GM13976 (cell line): ENCODE data around the gene LPP.

Experiments used
- DNase-seq: peaks from one replicate; pipeline ENCODE4 v3.0.0; 2012; ENCODE audit warnings: low spot score
- in situ Hi-C: fragments of 300-500 bp; cut with MboI; formaldehyde crosslinking; loops from one replicate; pipeline ENCODE4 v1.12.0; 2022; ENCODE audit warnings: low sequenced_read_pairs, mixed read lengths, inconsistent platforms; ENCODE audit not compliant: unreplicated experiment
- TF ChIP-seq, protein P1 (sequence below): IDR thresholded peaks from 2 replicates; pipeline ENCODE4 v1.5.1; 2012; ENCODE audit warnings: borderline replicate concordance, mild to moderate bottlenecking; ENCODE audit not compliant: insufficient read depth; ENCODE audit errors: extremely low read depth, missing control alignments, control extremely low read depth

The LPP gene

DNA sequence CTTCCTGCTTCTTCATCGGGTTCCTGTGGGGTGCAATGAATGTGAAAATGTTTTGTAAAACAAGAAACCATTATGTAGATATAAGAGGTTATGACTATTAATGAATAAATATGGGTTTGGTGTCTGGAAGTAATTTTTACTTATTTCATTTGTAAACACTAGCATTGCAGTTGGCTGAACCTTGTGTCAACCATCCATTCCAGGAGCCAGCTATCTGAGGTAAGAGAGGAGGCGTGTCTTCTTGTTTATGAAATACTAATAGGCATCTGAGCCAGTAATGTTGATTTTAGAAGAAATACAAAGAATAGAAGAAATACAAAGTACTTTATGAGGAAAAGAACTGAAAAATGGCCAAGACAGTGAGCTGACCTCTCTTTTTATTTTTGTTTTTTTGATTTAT is 187.5 kb downstream of the LPP start:
- in situ Hi-C loops: no loop called here

DNA sequence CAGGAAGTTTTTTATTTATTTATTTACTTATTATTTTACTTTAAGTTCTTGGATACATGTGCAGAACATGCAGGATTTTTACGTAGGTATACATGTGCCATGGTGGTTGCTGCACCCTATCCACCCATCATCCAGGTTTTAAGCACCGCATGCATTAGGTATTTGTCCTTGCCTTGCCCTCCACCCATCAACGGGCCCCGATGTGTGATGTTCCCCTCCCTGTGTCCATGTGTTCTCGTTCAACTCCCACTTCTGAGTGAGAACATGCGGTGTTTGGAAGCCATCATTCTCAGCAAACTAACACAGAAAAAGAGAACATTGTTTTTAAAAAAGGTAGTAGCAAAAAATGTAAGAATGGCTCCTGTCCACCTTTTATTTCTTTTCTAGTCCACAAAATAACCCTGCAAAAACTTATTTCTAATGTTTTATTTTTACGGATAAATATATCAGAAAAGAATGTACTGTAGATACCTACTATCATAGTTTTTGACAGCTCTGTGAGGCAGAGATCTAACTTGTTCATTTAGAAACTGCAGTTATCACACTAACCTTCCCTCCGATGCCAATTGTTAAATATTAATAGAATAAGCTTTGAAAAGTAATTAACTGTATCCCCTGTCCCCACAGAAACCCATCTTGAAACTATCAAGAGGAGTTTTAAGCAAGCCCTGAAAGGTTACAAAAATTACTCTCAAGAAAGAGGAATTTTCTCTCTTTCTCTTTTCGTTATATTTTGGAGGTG is 189.2 kb downstream of the LPP start:
- TF ChIP-seq, protein P1, sequence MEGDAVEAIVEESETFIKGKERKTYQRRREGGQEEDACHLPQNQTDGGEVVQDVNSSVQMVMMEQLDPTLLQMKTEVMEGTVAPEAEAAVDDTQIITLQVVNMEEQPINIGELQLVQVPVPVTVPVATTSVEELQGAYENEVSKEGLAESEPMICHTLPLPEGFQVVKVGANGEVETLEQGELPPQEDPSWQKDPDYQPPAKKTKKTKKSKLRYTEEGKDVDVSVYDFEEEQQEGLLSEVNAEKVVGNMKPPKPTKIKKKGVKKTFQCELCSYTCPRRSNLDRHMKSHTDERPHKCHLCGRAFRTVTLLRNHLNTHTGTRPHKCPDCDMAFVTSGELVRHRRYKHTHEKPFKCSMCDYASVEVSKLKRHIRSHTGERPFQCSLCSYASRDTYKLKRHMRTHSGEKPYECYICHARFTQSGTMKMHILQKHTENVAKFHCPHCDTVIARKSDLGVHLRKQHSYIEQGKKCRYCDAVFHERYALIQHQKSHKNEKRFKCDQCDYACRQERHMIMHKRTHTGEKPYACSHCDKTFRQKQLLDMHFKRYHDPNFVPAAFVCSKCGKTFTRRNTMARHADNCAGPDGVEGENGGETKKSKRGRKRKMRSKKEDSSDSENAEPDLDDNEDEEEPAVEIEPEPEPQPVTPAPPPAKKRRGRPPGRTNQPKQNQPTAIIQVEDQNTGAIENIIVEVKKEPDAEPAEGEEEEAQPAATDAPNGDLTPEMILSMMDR: no peak
- in situ Hi-C loops: no loop called here

More for the DNA sequence above, 187.5 kb downstream of the LPP start:
- TF ChIP-seq, protein P1: no peak
- no peak for DNase-seq

DNA sequence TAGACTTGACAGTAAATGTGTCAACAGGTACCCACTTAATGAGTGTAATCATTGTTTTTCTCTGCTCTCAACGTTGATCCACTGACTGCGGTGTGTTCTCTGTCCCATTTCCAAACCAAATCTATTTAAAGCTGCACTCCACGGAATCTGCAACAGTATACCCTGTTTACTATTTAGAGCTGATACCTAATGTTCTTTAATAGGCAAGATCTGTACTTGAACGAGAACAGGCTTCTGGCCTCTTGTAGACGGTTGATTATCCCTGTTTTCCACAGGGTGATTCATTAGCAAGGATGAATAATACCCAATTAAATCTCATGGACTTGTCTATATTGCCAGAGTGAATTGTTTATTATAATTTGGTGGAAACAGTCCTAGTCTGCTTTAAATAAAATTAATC is 189.9 kb downstream of the LPP start:
- TF ChIP-seq, protein P1: no peak
- DNase-seq: no peak
- in situ Hi-C loops: no loop called here

More for the DNA sequence above, 189.2 kb downstream of the LPP start:
- no peak for DNase-seq

DNA sequence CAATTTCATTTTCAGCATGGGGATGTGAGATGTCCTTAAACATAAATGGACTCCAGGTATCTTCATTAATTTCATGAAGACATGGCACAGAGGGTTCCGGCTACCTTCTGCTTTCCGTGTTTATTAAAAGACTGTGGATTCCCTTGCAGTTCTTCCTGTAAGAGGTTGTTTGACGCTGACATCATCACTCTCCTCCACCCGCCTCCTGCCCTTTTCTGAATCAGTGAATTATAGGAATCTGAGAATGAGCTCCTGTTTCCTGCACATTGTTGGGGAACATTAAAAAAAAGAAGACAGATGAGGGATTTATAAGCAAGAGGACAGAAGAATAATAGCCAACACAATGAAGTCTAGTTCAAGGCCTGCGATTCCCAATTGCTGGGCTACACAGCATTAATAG is 191.3 kb downstream of the LPP start:
- in situ Hi-C loops: no loop called here
- no peak for DNase-seq
- TF ChIP-seq, protein P1: no peak

DNA sequence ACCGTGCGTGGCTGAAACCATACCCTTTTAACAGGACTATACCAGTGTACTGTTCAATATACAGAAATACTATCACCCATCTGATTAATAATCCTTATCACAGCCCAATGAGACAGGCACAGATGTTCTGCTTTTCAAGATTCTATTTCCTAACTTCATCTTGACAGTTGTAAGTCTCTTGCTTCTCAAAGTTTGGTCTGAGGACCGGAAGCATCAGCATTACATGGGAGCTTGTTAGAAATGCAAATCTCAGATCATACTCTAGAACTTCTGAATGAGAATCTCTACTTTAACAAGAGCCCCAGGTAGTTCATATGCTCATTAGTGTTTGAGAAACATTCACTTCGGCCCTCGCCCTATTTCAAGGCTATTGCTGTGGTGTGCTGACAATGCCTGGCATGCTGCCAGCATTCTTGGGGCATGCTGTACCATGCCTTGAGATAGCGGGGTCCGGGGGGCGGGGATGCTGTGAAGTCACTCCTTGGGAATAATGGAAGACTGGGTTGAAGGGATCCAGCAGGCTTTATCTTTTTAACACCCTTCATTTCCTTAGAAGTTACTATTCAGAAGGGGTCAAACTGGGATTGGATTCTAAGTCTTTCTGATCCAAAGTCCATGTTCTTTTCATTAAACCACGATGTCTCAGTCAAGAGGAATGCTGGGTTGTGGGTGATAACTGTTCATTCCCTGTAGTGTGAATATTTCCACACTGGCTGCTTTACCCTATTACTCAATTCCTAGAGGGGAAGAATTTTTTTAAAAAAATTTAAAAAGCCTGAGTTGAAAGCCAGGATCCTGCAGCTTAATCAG is 194.7 kb downstream of the LPP start:
- in situ Hi-C loops: no loop called here
- TF ChIP-seq, protein P1: no peak
- no peak for DNase-seq

DNA sequence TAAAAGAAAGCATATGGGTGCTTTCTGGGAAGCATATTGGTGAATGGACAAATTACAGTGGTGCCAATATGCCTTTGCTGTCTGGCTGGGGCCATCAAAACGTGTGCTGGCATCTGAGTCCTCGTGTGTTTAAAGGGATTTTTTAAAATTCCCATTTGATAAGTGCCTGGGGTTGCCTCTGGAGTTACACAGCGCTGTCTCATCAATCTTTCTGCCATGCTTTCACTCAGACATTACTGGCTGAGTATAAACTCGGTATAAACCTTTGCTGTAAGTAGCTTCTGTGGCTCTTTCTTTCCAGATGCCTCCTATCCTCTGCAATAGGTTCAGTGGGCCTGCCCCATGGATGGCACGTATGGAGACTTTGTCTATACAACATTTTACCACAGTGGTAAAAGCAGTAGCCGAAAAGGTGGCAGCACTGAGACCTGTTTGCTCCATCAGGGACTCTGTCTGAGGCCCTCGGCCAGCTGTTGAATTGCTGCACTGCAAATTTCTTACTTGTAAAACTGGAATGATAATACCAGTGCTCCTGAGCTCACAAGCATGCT is 195.5 kb downstream of the LPP start:
- no peak for DNase-seq
- in situ Hi-C loops: no loop called here
- TF ChIP-seq, protein P1: no peak
